Measurements from ENCODE around the gene COTL1.
A peak's percentile ranks its signal among the peaks of the same experiment; 100 is the strongest.

Gene COTL1

GRCh38 chr16:84548971-84549844 lies 68.7 kb downstream of the COTL1 start:
- DNase-seq (ENCODE audit: low spot score), result peak; percentile 61

GRCh38 chr16:84548508-84548907 lies 69.4 kb downstream of the COTL1 start:
- DNase-seq (ENCODE audit: low spot score), result peak; percentile 54

- no peak for DNase-seq (ENCODE audit: low spot score)
Observed at GRCh38 chr16:84547546-84548061, 70.3 kb downstream of the COTL1 start.

GRCh38 chr16:84546669-84547545 lies 71.0 kb downstream of the COTL1 start:
- no peak for DNase-seq (ENCODE audit: low spot score)

- no peak for DNase-seq (ENCODE audit: low spot score)
Observed at GRCh38 chr16:84545114-84545737, 72.7 kb downstream of the COTL1 start.

- DNase-seq (ENCODE audit: low spot score), result peak; percentile 50
Observed at GRCh38 chr16:84544031-84544773, 73.7 kb downstream of the COTL1 start.

- no peak for DNase-seq (ENCODE audit: low spot score)
Observed at GRCh38 chr16:84543253-84543652, 74.6 kb downstream of the COTL1 start.

GRCh38 chr16:84541999-84542817 lies 75.7 kb downstream of the COTL1 start:
- DNase-seq (ENCODE audit: low spot score), result no peak

- DNase-seq (ENCODE audit: low spot score), result no peak
Observed at GRCh38 chr16:84540194-84540593, 77.7 kb downstream of the COTL1 start.

- no peak for DNase-seq (ENCODE audit: low spot score)
Observed at GRCh38 chr16:84538222-84538840, 79.5 kb downstream of the COTL1 start.

GRCh38 chr16:84537491-84538151 lies 80.3 kb downstream of the COTL1 start:
- DNase-seq (ENCODE audit: low spot score), result peak; percentile 39

- DNase-seq (ENCODE audit: low spot score), result no peak
Observed at GRCh38 chr16:84535851-84536250, 82.0 kb downstream of the COTL1 start.

- DNase-seq (ENCODE audit: low spot score), result no peak
Observed at GRCh38 chr16:84535408-84535807, 82.5 kb downstream of the COTL1 start.

GRCh38 chr16:84534815-84535214 lies 83.1 kb downstream of the COTL1 start:
- no peak for DNase-seq (ENCODE audit: low spot score)

GRCh38 chr16:84532855-84533486 lies 84.9 kb downstream of the COTL1 start:
- DNase-seq (ENCODE audit: low spot score), result no peak

- peak; percentile 44 for DNase-seq (ENCODE audit: low spot score)
Observed at GRCh38 chr16:84532291-84532724, 85.6 kb downstream of the COTL1 start.

GRCh38 chr16:84531671-84532111 lies 86.2 kb downstream of the COTL1 start:
- DNase-seq (ENCODE audit: low spot score), result no peak

GRCh38 chr16:84530590-84530989 lies 87.3 kb downstream of the COTL1 start:
- DNase-seq (ENCODE audit: low spot score), result no peak

GRCh38 chr16:84529607-84530006 lies 88.3 kb downstream of the COTL1 start:
- no peak for DNase-seq (ENCODE audit: low spot score)

All from Ammon's horn (tissue), 1 donor.